DOHH2 (cell line): ENCODE results near the gene AURKAIP1.

Source experiments
- H3F3A ChIP-seq: fragments of 200-600 bp; sonication (generic), shearing (Covaris generic); 2 replicates; pipeline ENCODE4 v1.6.0; 2016; ENCODE audit warnings: antibody characterized with exemption, mild to moderate bottlenecking; ENCODE audit not compliant: control insufficient read depth, insufficient read depth
- H3K27ac ChIP-seq: fragments of 200-600 bp; sonication (generic); 2 replicates; pipeline ENCODE4 v1.5.1; 2014; ENCODE audit warnings: low read depth, mild to moderate bottlenecking, low read length, moderate library complexity
- H3K27me3 ChIP-seq: fragments of 200-600 bp; sonication (generic); 2 replicates; pipeline ENCODE4 v1.6.1; 2014; ENCODE audit warnings: mild to moderate bottlenecking, low read length, mixed read lengths; ENCODE audit not compliant: control insufficient read depth
- H3K36me3 ChIP-seq: fragments of 200-600 bp; sonication (generic); 2 replicates; pipeline ENCODE4 v1.6.1; 2014; ENCODE audit warnings: mild to moderate bottlenecking, low read length, moderate library complexity, mixed read lengths; ENCODE audit not compliant: control insufficient read depth
- H3K4me1 ChIP-seq: fragments of 200-600 bp; sonication (generic); 2 replicates; pipeline ENCODE4 v1.6.1; 2014; ENCODE audit warnings: mild to moderate bottlenecking, low read length, mixed read lengths; ENCODE audit not compliant: control insufficient read depth
- H3K4me2 ChIP-seq: fragments of 200-600 bp; sonication (generic); 2 replicates; pipeline ENCODE4 v1.6.0; 2014; ENCODE audit warnings: mild to moderate bottlenecking, low read length, moderate library complexity
- H3K4me3 ChIP-seq: fragments of 200-600 bp; sonication (generic); 2 replicates; pipeline ENCODE4 v1.5.1; 2014; ENCODE audit warnings: mild to moderate bottlenecking, low read length, mixed read lengths
- H3K79me2 ChIP-seq: fragments of 200-600 bp; sonication (generic); 2 replicates; pipeline ENCODE4 v1.6.1; 2014; ENCODE audit warnings: mild to moderate bottlenecking, low read length, mixed read lengths; ENCODE audit not compliant: control insufficient read depth
- H3K9me2 ChIP-seq: fragments of 200-600 bp; sonication (generic); replicated peaks from 2 replicates; pipeline ENCODE4 v1.6.1; 2014; ENCODE audit warnings: mild to moderate bottlenecking, low read length, mixed read lengths; ENCODE audit not compliant: control insufficient read depth
- H3K9me3 ChIP-seq: fragments of 200-600 bp; sonication (generic); 2 replicates; pipeline ENCODE4 v1.6.1; 2014; ENCODE audit warnings: antibody characterized with exemption, low read length, mixed read lengths; ENCODE audit not compliant: control insufficient read depth, insufficient read depth
- H4K20me1 ChIP-seq: fragments of 200-600 bp; sonication (generic); 2 replicates; pipeline ENCODE4 v1.6.0; 2014; ENCODE audit warnings: low read depth, mild to moderate bottlenecking, antibody characterized with exemption, low read length, moderate library complexity; ENCODE audit not compliant: control insufficient read depth, insufficient read depth
- CTCF ChIP-seq: fragments of 200-600 bp; sonication (generic); IDR thresholded peaks from one replicate; pipeline ENCODE4 v1.5.1; 2014; ENCODE audit warnings: antibody characterized with exemption, mild to moderate bottlenecking, low read depth, low read length; ENCODE audit not compliant: poor library complexity, severe bottlenecking
- EZH2phosphoT487 ChIP-seq: fragments of 200-600 bp; sonication (generic); IDR thresholded peaks from 2 replicates; pipeline ENCODE4 v1.6.1; 2017; ENCODE audit warnings: borderline replicate concordance, mild to moderate bottlenecking, antibody characterized with exemption, low read length, moderate library complexity, mixed read lengths

AURKAIP1 gene

GRCh38 chr1:1395166-1395565, 20.2 kb upstream of the AURKAIP1 start:
- H3K4me1 ChIP-seq: peaks cover 14% of the 10 kb centered on the region
- peaks cover 90% of the 10 kb centered on the region for H3K36me3 ChIP-seq
- no peaks in the 10 kb centered on the region for H3K9me3 ChIP-seq
- H3K79me2 ChIP-seq: peaks cover 71% of the 10 kb centered on the region
- H3K4me3 ChIP-seq: no peak overlapping the region
- no peak overlapping the region for H3K27ac ChIP-seq
- H3K27me3 ChIP-seq: no peaks in the 10 kb centered on the region
- no peaks in the 10 kb centered on the region for H3K9me2 ChIP-seq
- no peaks in the 10 kb centered on the region for H3F3A ChIP-seq
- H4K20me1 ChIP-seq: peaks cover 3% of the 10 kb centered on the region; the same call in 1 of the 2 replicates
- TF ChIP-seq CTCF (no peak), EZH2phosphoT487 (no peak)
- H3K4me2 ChIP-seq: no peak overlapping the region

- peaks cover 3% of the 10 kb centered on the region; the same call in 1 of the 2 replicates for H4K20me1 ChIP-seq
- no peaks in the 10 kb centered on the region for H3K9me2 ChIP-seq
- H3K79me2 ChIP-seq: peaks cover 66% of the 10 kb centered on the region
- H3K27ac ChIP-seq: no peak overlapping the region
- H3K9me3 ChIP-seq: no peaks in the 10 kb centered on the region
- TF ChIP-seq EZH2phosphoT487: no peak
- TF ChIP-seq CTCF: no peak
- no peaks in the 10 kb centered on the region for H3F3A ChIP-seq
- no peaks in the 10 kb centered on the region for H3K27me3 ChIP-seq
- peaks cover 14% of the 10 kb centered on the region for H3K4me1 ChIP-seq
- H3K4me2 ChIP-seq: no peak overlapping the region
- H3K4me3 ChIP-seq: no peak overlapping the region
- H3K36me3 ChIP-seq: peaks cover 93% of the 10 kb centered on the region
Measured at GRCh38 chr1:1394116-1394515, 19.1 kb upstream of the AURKAIP1 start.

GRCh38 chr1:1393428-1393827, 18.4 kb upstream of the AURKAIP1 start:
- no peaks in the 10 kb centered on the region for H3F3A ChIP-seq
- H3K27me3 ChIP-seq: no peaks in the 10 kb centered on the region
- H3K36me3 ChIP-seq: peaks cover 91% of the 10 kb centered on the region
- H3K9me2 ChIP-seq: no peaks in the 10 kb centered on the region
- peaks cover 3% of the 10 kb centered on the region; the same call in 1 of the 2 replicates for H4K20me1 ChIP-seq
- TF ChIP-seq EZH2phosphoT487 (no peak), CTCF (no peak)
- H3K4me2 ChIP-seq: no peak overlapping the region
- H3K4me3 ChIP-seq: no peak overlapping the region
- H3K9me3 ChIP-seq: no peaks in the 10 kb centered on the region
- peaks cover 59% of the 10 kb centered on the region for H3K79me2 ChIP-seq
- H3K27ac ChIP-seq: no peak overlapping the region
- peaks cover 14% of the 10 kb centered on the region for H3K4me1 ChIP-seq
